Astrocyte of the spinal cord (primary cell): Measurements from ENCODE around the gene DUS1L.

Source experiments
- DNase-seq: peaks from one replicate; pipeline ENCODE4 v3.0.0; 2011; ENCODE audit warnings: low read depth, low spot score
- H3K4me3 ChIP-seq: 2 replicates; pipeline ENCODE4 v1.5.1; 2011; ENCODE audit warnings: low read depth, mild to moderate bottlenecking, low read length, moderate library complexity
- in situ Hi-C: cut with HindIII; loops from 2 replicates; pipeline ENCODE4 v1.10.0; 2017; ENCODE audit warnings: low sequenced_read_pairs
- TF ChIP-seq, protein P1 (sequence below): IDR thresholded peaks from 2 replicates; pipeline ENCODE4 v1.5.1; 2012; ENCODE audit warnings: low read depth, mild to moderate bottlenecking, low read length, inconsistent platforms

Gene DUS1L

DNA sequence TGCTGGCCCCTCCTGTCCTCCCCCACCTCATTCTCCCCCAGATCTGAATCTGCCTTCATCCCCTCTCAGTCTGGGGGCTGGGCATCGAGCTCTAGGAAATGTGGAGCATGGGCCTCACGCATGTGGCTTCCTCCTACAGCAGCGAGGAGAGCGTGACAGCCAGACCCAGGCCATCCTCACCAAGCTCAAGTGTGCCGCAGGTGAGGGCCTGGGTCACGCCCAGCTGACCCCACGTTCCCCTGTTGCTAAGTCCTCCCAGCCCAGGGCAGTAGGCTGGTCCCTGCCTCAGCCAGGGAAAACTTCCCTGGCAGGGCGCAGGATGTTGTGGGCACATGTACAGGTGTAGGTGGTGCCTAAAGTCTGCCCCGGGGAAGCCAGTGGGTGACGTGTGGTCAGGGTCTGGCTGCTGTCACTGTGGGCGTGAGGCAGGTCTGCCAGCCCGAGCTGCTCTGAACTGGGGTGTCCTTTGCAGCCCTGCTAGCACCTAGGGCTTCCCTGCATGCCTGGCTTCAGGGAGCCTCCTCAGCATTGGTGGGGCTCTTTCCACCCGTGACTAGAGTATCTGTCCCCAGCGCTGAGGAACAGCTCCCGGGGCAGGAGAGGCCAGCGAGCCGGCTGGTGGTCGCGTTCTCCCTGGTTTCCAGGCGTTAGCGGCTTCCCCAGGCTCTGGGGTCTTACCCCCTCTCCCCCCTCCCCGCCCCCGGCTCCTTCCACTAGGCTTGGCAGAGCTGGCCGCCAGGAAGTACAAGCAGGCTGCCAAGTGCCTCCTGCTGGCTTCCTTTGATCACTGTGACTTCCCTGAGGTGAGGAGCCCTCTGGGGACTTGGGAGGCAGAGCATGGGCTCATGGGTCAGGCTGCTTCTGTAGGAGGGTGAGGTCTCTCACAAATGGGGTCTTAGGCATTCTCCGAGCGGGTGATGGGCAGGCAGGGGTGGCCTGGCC is 10.3 kb downstream of the DUS1L start:
- no peak for DNase-seq
- in situ Hi-C loops = no loop called here
- no peak overlapping the region for H3K4me3 ChIP-seq
- TF ChIP-seq, protein P1, sequence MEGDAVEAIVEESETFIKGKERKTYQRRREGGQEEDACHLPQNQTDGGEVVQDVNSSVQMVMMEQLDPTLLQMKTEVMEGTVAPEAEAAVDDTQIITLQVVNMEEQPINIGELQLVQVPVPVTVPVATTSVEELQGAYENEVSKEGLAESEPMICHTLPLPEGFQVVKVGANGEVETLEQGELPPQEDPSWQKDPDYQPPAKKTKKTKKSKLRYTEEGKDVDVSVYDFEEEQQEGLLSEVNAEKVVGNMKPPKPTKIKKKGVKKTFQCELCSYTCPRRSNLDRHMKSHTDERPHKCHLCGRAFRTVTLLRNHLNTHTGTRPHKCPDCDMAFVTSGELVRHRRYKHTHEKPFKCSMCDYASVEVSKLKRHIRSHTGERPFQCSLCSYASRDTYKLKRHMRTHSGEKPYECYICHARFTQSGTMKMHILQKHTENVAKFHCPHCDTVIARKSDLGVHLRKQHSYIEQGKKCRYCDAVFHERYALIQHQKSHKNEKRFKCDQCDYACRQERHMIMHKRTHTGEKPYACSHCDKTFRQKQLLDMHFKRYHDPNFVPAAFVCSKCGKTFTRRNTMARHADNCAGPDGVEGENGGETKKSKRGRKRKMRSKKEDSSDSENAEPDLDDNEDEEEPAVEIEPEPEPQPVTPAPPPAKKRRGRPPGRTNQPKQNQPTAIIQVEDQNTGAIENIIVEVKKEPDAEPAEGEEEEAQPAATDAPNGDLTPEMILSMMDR = no peak

DNA sequence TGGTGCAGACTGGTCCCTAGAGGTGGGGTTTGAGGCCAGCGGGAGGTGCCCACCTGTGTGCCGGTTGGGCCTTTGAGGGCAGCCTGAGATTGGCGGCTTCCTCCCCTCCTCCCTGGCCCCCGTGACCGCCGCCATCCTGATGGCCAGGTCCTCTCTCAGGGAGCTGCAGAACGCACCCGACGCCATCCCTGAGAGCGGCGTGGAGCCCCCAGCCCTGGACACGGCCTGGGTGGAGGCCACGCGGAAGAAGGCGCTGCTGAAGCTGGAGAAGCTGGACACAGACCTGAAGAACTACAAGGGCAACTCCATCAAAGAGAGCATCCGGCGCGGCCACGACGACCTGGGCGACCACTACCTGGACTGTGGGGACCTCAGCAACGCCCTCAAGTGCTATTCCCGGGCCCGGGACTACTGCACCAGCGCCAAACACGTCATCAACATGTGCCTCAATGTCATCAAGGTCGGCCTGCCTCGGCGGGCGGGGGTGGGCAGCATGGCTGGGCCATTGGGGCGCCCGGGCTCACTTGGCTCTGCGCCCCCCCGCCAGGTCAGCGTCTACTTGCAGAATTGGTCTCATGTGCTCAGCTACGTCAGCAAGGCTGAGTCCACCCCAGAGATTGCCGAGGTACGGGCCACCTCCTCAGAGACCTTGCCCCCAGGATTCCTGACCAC is 11.1 kb downstream of the DUS1L start:
- H3K4me3 ChIP-seq = no peak overlapping the region

DNA sequence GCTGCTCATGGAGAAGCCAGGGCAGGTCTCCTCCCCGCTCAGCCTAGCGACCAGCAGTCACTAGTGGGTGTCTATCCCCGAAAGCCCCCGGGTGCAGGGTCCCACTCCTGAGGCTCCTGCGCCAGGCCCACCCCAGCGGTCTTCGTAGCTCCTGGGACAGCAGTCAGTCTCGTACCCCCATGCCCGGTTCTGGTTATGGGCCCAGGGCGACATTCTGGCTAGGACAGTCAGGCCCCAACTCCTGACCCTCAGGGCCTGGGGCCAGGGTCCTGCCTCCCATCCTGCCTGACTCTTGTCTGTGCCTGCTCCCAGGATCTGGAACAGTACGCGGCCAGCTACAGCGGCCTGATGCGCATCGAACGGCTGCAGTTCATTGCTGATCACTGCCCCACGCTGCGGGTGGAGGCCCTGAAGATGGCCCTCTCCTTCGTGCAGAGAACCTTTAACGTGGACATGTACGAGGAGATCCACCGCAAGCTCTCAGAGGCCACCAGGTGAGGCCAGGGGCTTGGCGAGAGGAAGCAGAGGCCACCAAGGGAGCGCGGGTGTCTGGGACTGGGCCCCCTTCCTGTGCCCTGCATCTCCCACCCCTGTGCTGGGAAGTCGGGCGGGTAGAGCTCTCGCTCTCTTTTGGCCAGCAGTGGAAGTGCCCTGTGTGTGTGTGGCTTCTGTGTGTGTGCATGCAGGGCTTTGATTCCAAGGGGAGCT is 11.9 kb downstream of the DUS1L start:
- TF ChIP-seq, protein P1 = no peak
- no peak overlapping the region for H3K4me3 ChIP-seq
- no peak for DNase-seq
- in situ Hi-C loops = no loop called here

More for the DNA sequence above, 11.1 kb downstream of the DUS1L start:
- no peak for DNase-seq
- in situ Hi-C loops = no loop called here
- TF ChIP-seq, protein P1 = no peak

DNA sequence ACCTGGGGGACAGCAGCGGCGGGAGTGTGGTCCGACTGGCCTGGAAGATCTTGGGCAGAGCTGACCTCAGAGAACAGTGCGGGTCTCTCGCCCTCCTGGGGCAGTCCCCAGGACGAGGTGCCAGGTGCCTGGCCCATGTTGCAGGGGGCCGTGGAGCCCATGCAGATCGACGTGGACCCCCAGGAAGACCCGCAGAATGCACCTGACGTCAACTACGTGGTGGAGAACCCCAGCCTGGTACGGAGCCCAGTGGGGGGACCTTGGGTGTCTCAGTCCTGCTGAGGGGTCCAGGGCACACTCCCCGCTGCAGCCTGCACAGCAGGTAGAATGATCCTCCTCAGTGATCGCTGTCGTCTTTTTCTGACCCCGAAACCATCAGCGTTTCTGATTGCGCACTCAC is 12.5 kb downstream of the DUS1L start:
- in situ Hi-C loops = no loop called here
- H3K4me3 ChIP-seq = peak overlapping the region; percentile 76
- DNase-seq = no peak
- TF ChIP-seq, protein P1 = no peak

DNA sequence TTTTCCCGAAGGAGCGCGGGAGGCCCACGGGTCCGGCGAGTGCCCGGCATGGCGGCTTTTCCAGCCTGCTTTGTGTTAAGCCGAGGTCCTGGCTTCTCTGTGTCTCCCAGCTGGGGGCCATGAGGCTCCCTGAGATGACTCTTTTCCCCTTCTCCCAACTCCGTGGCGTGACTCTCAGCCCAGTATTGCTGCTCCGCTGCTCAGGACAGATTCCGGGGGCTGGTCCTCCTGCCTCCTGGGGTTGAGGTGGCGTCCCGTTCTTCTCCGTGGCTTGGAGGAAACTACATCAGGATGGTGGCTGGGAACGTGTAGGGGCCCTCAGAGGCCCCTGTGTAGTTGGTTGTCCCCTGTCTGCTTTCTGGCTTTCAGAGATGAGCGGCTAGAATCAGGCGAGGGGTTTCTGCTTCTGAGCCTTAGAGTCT is 13.0 kb downstream of the DUS1L start:
- DNase-seq = no peak
- TF ChIP-seq, protein P1 = no peak
- in situ Hi-C loops = no loop called here
- peak overlapping the region; percentile 76 for H3K4me3 ChIP-seq

DNA sequence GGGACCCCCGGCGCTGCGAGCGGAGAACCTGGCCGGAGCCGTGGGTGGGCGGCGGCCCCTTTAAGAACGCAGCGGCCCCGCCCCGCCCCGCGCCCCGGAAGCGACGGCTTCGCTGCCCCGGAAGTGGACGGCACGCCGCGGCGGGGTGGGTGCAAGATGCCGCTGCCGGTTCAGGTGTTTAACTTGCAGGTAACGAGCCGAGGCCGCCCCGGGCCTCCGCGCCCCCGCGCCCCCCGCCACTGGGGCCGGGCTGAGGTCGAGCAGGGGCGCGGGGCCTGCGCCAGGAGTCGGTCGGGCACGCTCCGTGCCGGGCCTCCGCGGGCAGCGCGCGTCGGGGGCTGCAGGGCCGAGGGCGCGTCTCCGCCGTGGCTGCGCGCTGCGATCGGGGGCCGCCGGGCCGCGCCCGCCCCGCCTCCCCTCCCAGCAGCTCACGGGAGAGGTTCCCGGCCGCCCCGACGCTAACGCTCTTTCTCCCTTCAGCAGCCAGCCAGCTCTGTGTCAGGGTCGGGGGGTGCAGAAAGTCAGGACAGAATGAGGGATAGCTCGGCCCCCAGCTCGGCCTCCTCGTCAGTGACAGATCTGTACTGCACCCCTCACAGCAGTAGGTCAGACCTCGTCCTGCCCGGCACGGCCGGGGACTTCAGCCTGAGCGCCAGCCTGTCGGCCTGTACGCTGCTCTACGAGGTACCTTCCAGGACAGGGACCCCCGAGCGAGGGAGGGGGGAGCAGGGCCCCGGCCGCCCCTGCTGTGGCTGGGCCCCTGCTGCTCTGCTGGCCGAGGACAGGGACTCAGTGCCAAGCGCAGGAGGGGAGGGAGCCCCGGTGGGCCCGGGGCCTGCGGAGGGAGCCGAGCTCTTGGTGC is 13.6 kb downstream of the DUS1L start, which contains the start of the genes GPS1 and RFNG:
Gene GPS1 (plus strand): TSS at position 123 of the 862 bp plus-strand sequence. CDS start 34 bp downstream, at position 157.
Gene RFNG (minus strand): TSS at position 36 of the 862 bp plus-strand sequence. CDS start 45 bp downstream, outside the sequence.
- DNase-seq = peak; percentile 50
- H3K4me3 ChIP-seq = peak within 1 kb of the TSS; percentile 76
- TF ChIP-seq, protein P1 = no peak
- in situ Hi-C loops = no loop called here
